Measurements from ENCODE around the gene STK32C.
"Not testable (repeated sequence)": the region's sequence is repeated elsewhere in the genome, so short reads cannot be mapped to it uniquely, and the experiment has no call there.

Gene STK32C

DNA sequence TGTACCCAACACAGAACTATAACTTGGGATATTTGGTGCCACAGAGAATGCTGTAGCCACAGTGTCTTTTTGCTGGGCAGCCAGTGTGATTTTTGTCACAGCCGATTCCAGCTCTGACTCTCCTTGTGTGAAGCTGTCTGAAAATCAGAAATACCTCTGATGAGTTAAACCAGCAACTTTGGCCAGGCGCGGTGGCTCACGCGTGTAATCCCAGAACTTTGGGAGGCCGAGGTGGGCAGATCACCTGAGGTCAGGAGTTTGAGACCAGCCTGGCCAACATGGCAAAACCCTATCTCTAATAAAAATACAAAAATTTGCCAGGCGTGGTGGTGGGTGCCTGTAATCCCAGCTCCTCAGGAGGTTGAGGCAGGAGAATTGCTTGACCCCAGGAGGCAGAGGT, 30.1 kb upstream of the STK32C start:
- DNase-seq = not testable (repeated sequence)

DNA sequence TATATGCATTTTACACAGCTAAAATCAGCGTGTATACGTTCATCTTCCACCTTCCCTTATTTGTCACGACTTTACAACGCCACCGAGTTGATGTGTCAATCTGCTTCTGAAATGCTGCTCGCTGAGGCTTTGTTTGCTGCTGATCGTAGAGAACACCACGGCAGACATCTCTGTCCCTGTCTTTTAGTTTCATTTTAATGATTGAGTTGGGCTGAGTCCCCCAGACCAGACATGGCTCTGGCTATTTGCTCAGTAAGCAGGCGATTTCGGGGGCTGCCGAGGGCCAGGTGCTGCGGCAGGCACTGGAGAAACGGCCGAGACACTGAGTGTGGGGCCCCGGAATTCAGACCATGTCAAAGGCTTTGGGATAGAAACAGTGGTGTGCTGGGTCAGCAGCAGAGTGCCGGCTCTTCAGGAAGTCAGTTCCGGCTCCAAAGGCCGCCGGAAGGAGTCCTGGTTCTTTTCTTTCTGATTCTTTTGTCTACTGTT, 29.2 kb upstream of the STK32C start:
- no peak for DNase-seq

DNA sequence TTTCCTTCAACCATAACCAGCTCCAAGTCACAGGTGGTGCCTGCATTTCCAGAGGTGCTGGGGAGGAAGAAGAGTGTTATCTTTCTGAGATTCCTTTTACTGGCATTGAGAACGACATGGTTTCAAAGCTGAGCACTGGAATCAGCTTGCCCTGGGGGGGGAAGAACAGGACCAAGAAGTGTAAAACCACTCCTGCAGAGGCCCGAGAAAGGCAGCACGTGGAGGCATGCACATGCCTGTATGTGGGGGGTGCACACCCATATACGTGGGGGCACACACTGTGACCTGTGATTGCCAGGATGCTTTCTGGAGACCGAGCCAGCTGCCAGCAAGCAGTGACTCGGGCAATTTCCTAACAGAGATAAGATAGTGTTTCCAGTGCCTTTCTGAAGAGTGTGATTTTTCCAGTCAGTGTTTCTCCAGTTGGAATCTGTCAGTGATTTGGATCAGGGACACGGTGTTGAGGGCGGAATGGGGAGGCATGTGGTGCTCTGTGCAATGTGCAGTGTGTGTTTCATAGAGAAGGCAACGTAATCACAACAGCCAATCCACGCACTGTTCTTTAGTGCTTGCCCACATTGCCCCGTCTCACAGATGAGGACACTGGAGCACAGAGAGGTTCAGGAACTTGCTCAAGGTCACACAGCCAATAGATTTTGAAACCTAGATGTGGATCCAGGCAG, 28.5 kb upstream of the STK32C start:
- no peak for DNase-seq

DNA sequence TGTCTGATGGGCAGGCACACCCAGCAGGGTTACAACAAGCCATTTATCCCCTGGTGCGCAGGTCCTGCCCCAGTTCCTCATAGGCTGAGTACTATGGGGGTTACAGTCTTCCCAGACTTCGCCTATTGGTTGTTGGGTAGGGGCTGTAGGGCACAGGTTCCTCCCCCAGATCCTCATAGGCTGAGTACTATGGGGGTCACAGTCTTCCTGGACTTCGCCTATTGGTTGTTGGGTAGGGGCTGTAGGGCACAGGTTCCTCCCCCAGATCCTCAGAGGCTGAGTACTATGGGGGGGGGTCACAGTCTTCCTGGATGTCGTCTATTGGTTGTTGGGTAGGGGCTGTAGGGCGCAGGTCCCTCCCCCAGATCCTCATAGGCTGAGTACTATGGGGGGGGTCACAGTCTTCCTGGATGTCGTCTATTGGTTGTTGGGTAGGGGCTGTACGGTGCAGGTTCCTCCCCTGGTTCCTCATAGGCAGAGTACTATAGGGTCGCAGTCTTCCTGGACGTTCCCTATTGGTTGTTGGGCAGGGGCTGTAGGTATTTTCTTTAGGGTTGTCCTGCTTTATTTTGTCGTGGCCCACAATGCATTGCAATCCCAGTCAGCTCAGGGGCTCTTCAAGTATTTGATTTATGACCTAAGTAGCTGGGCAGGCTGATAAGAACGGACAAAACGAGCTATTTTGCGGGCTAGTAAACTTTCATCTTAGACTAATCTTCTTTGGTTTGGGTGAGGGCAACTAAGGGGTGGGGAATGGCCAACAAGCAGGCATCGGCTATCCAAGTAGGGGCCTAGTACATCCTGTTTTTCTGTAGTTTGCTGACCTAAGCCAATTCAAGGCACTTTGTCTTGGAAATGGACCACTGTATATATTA, 27.7 kb upstream of the STK32C start:
- DNase-seq = no peak

DNA sequence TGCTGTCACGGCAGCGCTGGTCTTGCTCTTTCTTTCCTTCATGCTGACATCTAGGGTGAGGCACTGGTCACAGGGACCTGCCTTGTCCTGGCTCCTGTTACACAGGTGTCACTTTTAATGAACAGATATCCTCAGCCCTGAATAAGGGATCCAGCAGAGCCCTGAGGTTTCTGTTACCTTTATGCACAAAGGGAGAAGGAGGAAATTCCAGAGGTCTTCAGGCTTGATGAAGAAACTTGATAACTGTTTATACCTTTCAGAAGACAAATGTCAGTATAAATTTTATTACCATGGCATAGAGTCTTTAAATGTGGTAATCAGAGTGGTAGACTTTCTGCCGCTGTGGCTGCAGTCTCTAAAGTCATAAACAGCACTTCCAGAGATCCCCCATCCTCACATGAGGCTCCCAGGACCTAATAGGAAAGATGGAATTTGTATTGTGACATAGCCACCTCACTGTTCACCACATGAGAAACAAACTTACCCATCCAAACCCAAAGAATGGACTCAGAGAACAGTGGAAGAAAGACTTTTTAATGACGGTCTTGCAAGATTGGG, 27.0 kb upstream of the STK32C start:
- no peak for DNase-seq

DNA sequence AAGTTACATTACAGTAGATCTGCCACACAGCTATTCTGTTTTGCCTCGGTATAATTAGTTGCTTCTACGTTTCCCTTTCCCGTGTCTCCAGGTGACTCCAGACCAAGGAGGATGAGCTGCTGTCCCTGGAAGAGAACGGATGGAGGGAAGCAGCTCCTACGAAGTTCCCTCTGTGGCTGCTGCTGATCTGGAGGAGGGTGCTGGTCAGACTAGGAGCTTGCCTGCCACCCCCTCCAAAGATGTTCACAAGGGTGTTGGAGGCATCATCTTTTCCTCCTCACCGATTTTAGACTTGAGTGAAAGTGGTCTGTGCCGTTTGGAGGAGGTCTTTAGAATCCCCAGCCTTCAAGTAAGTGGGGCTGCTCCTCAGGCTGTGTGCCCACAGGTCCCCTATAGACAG, 25.6 kb upstream of the STK32C start:
- no peak for DNase-seq

DNA sequence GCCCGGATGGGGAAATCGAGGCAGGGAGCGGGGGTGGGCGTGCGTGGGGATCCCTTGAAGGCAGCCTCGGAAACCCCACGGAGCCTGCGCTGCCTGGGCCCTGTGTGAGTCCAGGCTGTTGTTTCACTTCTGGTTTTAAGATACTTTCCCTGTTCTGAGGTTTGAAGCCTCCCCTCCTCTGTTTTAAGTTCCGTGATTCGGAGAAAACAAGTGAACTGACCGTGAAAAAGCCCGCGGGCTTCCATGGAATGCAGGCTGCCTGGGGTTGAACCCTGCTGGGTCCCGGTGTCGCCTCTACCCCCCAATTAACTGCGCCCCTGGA, 24.6 kb upstream of the STK32C start:
- DNase-seq = no peak

DNA sequence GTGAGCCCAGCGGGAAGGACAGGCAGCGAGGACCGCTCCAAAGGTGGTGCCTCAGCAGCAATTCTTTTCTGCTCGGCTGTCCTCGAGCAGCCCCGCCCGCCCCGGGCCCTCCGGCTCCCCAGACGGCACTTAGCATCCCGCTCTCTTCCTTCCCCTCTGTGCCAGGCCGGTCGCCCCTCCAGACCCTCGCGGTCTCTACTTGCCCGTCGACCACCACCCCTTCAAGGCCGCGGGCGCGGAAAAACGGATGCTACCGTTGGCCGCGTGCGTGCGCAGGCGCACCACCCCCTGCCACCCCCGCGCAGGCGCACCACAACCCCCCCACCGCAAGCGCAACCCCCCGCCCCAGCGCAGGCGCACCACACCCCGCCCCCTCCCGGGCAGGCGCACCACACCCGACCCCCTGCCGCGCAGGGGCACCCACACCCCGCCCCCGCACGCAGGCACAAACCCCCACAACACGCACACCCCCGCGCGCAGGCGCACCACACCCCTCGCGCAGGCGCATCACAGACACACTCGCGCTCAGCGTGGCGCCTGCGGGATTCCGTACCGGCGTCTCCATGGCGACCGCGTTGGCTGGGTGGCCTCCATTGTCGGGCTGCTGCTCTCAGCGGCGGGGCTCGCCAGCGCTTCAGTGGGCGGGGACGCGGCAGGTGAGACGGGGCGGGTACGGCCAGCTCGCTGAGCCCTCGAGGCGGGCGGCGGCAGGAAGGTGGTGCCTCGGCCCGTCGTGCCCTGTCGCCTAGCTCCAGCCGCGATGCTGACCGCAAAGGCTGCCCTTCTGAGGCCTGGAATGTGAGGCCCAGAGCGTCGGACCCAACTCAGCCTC, 24.1 kb upstream of the STK32C start, which contains the start of gene LRRC27:
LRRC27 (plus strand) TSS at position 593 of the 832 bp plus-strand sequence. CDS start 1,332 bp downstream, outside the sequence.
- DNase-seq = peak; percentile 93

DNA sequence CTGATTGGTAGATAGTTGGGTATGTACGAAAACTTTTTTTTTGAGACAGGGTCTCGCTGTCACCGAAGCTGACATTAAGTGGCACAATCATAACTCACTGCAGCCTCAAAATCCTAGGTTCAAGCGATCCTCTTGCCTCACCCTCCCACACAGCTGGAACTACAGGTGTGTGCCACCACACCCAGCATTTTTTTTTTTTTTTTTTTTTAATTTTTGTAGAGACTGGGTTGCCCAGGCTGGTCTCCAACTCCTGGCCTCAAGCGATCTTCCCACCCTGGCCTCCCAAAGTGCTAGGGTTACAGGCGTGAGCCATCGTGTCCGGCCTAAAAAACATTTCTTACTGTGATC, 22.7 kb upstream of the STK32C start:
- DNase-seq = no peak

DNA sequence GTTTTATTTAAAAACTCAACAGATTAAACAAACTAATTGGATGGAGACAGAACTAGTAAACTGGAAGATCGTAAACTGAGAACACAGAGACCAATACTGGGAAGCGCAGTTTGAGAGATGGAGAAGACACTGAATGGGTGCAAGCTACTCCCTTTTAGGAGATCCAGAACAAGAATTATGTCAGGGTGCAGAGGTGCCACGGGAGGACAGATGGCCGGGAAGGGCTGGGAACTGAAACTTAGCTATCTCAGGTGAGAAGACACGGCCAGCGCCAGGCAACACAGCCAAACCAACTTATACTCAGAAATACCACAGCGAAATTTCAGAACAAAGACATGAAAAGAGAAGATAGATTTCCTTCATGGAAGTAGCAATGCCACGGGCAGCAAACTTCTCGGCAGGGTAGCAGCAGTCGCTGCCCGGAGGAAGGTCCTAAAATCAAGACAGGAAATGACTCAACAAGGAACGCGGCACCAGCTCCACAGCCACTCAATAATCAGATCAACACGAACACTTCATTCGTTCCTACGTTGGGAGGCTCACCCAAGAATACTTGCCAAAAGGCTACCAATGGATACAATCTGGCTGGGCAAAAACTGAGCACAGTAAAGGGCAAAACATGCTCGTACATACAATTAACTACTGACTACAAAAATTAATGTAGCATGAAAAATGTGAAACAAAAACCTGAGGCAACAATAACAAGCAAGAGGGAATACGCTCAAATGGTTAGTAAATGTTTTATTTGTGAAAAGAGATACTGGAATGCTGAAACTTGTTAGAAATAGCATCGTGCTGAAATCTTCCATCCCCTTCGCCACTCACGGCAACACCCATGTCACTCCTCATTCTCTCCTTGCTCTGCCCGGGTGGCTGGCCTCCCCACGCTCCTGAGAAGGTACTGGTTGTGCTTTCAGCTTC, 22.1 kb upstream of the STK32C start:
- no peak for DNase-seq

DNA sequence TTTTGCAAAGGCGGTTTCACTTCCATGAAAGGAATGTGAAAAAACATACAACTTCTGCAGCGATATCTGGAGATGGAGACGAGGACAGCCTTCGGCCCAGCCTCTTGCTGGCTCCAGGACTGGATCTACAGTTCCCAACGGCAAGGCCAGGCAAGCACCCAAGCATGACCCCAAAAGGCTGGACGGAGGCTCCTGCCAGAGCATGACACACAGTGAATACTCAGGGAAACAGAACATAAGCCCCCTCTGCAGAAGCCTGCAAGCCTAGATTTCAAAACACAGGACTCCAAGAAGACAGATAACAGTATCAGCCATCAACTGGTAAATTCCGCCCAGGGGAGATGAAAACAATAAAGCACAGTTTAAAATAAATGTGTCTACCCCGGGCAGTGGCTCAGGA, 21.0 kb upstream of the STK32C start:
- no peak for DNase-seq

DNA sequence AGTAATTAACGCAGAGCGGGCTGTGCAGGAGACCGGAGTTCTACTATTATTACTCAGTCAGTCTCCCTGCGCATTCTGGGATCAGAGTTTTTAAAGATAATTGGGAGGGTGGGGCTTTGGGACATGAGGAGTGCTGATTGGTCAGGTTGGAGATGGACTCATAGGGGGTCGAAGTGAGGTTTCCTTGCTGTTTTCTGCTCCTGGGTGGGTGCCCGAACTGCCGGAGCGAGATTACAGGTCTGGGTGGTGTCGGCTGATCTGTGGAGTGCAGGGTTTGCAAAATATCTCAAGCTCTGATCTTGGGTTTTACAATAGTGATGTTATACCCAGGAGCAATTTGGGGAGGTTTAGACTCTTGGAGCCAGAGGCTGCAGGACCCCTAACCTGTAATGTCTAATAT, 20.4 kb upstream of the STK32C start:
- DNase-seq = no peak

DNA sequence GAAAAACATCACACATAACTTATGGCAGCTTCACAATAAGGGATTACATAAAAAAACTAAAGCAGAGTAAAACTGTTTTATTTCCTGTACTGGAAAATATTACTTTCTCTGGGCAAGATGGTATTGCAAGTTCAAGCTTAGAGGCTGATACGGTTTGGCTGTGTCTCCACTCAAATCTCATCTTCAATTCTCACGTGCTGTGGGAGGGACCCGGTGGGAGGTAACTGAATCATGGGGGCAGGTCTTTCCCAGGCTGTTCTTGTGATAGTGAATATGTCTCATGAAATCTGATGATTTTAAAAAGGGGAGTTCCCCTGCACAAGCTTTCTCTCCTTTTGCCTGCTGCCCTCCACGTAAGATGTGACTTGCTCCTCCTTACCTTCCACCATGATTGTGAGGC, 19.2 kb upstream of the STK32C start:
- no peak for DNase-seq

DNA sequence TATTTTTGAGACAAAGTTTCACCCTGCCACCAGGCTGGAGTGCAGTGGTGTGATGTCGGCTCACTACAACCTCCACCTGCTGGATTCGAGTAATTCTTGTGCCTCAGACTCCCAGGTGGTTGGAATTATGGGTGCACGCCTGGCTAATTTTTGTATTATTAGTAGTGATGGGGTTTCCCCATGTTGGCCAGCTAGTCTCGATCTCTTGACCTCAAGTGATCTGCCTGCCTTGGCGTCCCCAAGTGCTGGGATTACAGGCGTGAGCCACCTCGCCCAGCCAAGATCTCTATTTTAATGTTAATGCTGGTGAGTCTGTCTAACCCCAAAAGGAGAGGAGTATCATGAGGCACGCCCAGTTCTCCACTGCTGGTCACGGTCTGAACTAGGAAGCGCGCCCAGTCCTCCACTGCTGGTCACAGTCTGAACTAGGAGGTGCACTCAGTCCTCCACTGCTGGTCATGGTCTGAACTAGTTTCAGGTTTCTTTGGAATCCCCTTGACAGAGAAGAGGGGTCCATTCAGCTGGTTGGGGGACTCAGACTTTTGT, 18.7 kb upstream of the STK32C start:
- no peak for DNase-seq

DNA sequence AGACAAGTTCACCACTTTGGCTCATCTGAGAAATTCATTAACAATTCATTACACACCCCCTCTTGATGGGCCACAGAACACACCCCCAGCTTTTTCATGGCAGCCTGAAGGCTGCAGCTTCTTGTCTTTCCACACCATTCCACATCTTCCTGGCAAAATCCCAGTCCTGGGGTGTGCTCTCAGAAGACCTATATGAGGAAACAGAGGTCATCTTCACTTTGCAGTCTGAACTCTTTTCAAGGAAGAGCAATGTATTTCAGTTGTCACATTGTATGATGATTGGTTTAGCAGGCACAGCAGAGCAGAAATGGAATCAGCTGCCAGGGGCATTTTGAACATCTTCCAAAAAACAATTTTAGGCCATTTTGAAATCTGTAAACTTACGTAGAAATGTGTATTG, 16.4 kb upstream of the STK32C start:
- DNase-seq = no peak

DNA sequence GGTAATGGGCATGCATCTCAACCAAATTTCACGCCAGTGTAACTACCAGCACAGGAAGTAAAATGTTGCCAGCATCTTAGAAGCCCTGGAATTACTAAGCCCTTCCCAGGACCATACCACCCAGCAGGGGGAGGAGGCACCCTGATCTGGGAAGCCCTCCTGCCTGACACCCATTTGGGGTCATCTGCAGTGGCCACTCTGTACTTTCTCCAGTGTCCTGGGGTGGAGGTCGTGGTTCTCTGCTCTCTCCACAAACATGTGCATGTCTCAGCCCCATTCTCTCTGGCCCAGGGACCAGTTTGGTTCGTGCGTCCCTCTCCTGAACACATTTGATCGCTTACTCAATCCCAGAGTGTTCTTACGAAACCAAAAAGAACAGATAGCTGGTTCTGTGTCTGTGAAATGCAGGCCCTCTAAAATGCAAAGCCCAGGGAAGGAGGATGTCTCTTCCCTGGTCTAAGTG, 14.9 kb upstream of the STK32C start:
- no peak for DNase-seq

DNA sequence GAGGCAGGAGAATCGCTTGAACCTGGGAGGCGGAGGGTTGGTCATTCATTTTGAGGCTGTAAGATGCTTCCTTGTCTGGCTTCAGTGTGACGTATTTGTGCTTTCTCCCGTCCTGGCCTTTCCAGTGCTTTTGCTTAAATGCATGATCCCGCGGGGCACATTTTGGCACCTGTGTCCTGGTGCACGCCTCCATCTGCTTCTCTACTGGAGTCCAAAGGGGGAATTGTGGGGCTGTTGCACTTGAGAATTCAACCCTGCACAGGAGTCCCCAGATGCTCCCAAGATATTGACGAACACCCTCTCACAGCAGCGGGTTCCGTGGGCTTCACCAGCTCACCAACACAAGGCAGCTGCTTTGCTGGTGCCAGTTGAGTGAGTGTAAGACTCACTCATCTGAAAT, 14.0 kb upstream of the STK32C start:
- DNase-seq = no peak

DNA sequence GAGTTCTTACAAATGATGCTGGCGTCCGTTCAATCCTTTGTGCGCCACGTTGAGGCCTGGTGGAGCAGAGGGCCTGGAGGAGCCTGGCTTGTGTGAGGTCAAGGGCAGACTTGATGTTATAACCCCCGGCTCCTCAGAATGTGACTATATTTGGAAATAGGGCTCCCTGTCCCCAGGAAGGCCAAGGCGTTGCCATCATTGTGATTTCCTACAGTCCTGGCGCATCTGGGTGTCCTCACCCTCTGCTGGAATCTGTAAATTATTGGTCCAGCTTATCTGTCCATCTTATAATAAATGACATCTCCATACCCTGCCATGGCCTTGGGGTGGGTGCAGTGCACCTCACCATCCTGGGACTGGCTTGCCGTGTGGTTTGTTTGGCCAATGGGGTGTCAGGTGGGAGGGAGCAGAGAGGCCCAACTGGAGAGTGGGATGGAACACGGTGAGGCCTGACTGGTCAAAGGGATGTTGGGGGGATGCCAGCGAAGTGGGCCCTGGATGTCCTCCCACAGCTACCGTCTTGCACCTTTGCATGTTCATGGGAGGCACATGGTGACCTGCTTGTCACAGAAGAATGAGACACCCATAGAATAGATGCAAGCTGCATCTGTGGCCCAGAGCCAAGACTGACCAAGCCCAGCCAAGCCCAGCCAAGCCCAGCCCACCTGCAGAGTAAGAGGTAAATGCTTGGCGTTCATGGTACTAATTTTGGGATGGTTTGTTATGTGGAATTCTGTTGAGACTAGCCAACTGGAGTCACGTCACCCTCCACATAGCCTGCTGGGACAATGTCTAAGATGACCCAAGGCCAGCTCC, 13.1 kb upstream of the STK32C start:
- DNase-seq = no peak

DNA sequence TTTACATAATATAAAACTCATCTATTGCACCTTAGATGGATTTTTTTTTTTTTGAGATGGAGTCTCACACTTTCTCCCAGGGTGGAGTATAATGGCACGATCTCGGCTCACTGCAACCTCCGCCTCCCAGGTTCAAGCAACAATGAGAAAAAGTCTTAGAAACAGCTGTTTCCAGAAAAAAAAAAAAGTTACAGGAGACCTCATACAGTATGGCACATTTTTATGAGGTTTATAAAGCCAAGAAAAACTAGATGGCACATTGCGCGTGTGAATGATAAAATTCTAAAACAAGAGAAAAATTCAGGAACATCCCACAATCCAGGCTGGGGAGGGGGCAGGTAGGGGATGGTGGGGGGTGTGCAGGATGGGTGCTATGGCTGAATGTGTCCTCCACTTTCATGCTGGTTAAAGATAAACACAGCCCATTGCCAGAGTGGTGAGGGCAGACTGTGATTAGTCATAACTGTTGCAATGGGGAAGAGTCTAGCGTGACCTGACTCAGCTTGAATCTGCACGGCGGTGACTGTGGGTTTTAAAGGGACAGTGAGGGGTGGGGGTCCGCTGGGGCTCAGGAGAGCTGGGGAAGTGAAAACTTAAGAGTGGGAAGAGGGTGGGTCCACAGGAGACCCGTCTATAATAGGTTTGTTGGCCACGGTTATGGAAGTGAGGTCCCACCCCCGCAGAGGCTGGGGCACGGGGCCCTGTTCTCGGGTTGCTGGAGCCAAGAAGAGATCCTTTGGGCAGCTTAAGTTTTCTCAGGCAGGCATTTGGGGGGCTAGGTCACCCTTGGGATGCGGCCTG, 12.3 kb upstream of the STK32C start:
- DNase-seq = no peak

DNA sequence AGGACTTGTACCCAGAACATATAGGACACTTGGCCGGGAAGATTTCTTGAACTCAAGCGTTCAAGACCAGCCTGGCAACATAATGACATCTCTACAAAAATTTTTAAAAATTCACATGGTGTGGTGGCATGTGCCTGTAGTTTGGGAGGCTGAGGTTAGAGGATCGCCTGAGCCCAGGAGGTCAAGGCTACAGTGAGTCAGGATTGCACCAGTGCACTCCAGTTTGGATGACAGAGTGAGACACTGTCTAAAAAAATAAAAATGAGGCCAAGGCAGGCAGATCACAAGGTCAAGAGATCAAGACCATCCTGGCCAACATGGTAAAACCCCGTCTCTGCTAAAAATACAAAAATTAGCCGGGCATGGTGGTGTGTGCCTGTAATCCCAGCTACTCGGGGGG, 9.7 kb upstream of the STK32C start:
- DNase-seq = not testable (repeated sequence)
